Measurements from ENCODE around the gene CERKL. TPM values are rescaled to one million over a fixed set of nuclear protein-coding genes. Genes with fewer than 3 reads are reported as not detected.

Gene CERKL
- total and polyA plus RNA-seq, 9 of the 15 experiments (the other 6 are each of a cell fraction or from before 2014, with no cell fraction given): 0.04 to 0.08 TPM; not detected in 7

GRCh38 chr2:181670632-181671031 is 13.7 kb upstream of the CERKL start (continued):
- TF ChIP-seq ZBTB34 (CRISPR knock-in tag; IDR thresholded peaks at IDR 0.05) (no peak), CTCF (IDR thresholded peaks at IDR 0.05 in 2 of 3, conservative IDR thresholded peaks at IDR 0.05 in 1 of 3; ENCODE audit: insufficient read depth in 2 of 3, low read depth in 1 of 3, low read length in 3 of 3) (no peak), ZNF609 (CRISPR knock-in tag; IDR thresholded peaks at IDR 0.05; ENCODE audit: borderline replicate concordance) (no peak), GATAD2A (IDR thresholded peaks at IDR 0.05) (no peak), ZFP36 (IDR thresholded peaks at IDR 0.05; ENCODE audit: low read depth, low read length, partially characterized antibody) (no peak)

All from K562 (cell line).